Activated CD8-positive, alpha-beta T cell treated with anti-CD3 and anti-CD28 coated beads for 36 hours (primary cell): ENCODE data around the gene ABHD10. TPM values are rescaled to one million over a fixed set of nuclear protein-coding genes. Genes with fewer than 3 reads are reported as not detected.
"Not testable (repeated sequence)": the region's sequence is repeated elsewhere in the genome, so short reads cannot be mapped to it uniquely, and the experiment has no call there.

ENCODE experiments used
- ATAC-seq: fragments of 200-7000 bp; cut with Tn5 transposase; one replicate; pipeline ENCODE4 v1.10.0; 2021; ENCODE audit warnings: mild to moderate bottlenecking, moderate library complexity
- CTCF ChIA-PET: fragments of 350-600 bp; sonication (Branson Sonifier 250); formaldehyde crosslinking; loops from one replicate; lab custom pipeline; 2021; ENCODE audit warnings: antibody characterized with exemption; lab: Charles Lee
- POLR2A ChIA-PET: fragments of 350-600 bp; sonication (Branson Sonifier 250); formaldehyde crosslinking; loops from one replicate; lab custom pipeline; 2021; ENCODE audit warnings: antibody characterized with exemption; lab: Charles Lee
- DNase-seq: peaks from one replicate; pipeline ENCODE4 v3.0.0-alpha.2; 2020
- H3K27ac Mint-ChIP-seq: one replicate; pipeline ENCODE4 v1.8.0; 2021; ENCODE audit warnings: mild to moderate bottlenecking, mixed read lengths
- H3K27me3 Mint-ChIP-seq: one replicate; pipeline ENCODE4 v1.8.0; 2021; ENCODE audit warnings: mixed read lengths
- H3K36me3 Mint-ChIP-seq: one replicate; pipeline ENCODE4 v1.8.0; 2021; ENCODE audit warnings: low read depth, mixed read lengths
- H3K4me1 Mint-ChIP-seq: one replicate; pipeline ENCODE4 v1.8.0; 2021; ENCODE audit warnings: low read depth, mixed read lengths
- H3K4me3 Mint-ChIP-seq: one replicate; pipeline ENCODE4 v1.8.0; 2021; ENCODE audit warnings: mild to moderate bottlenecking, moderate library complexity, mixed read lengths
- H3K9me3 Mint-ChIP-seq: one replicate; pipeline ENCODE4 v1.8.0; 2021; ENCODE audit warnings: mixed read lengths
- CTCF ChIP-seq: fragments of 200-600 bp; IDR thresholded peaks from one replicate; pipeline ENCODE4 v1.8.0; 2022; ENCODE audit warnings: antibody characterized with exemption, mild to moderate bottlenecking
- intact Hi-C: fragments of 100-400 bp; cut with micrococcal nuclease; formaldehyde crosslinking; loops from one replicate; pipeline ENCODE4 v1.10.0; 2022
- total RNA-seq, 2 experiments: library from RNA; stranded (reverse); gene quantifications; one replicate each; pipeline ENCODE4 v1.2.3, GENCODE V29; 2021

The ABHD10 gene
- total RNA-seq, 2 experiments from 2014 or later: 59.4 to 66.5 TPM

- Mint-ChIP-seq H3K4me3 (no peak overlapping the region), H3K9me3 (no peaks in the 10 kb centered on the region), H3K4me1 (no peaks in the 10 kb centered on the region), H3K36me3 (no peaks in the 10 kb centered on the region), H3K27me3 (no peaks in the 10 kb centered on the region), H3K27ac (no peak overlapping the region)
- no peak for DNase-seq
- intact Hi-C loops: no loop called here
- no peak for ATAC-seq
- POLR2A ChIA-PET: no interaction called here
- CTCF ChIA-PET: interaction anchor here (0.8 to 2.4 kb wide), 6 partner anchors 10 to 314 kb away, joined by 3 to 6 read pairs (median 4); no protein-coding TSS in a partner anchor
- no peak for TF ChIP-seq CTCF
These were observed 52.1 kb downstream of the ABHD10 start for GRCh38 chr3:112030901-112031300.

GRCh38 chr3:112032098-112032731 is 53.4 kb downstream of the ABHD10 start:
- ChIA-PET POLR2A (no interaction called here), CTCF (interaction anchor here (1.5 to 4.5 kb wide), 5 partner anchors 9 to 316 kb away, joined by 4 to 26 read pairs (median 6); no protein-coding TSS in a partner anchor)
- no peaks in the 10 kb centered on the region for H3K9me3 Mint-ChIP-seq

GRCh38 chr3:112034436-112034835 is 55.6 kb downstream of the ABHD10 start, which contains the start of gene TMPRSS7:
TMPRSS7 (plus strand) TSS chr3:112034736; CDS start chr3:112034846, 110 bp downstream.
- ChIA-PET CTCF (interaction anchor here (1.9 to 4.5 kb wide), 2 partner anchors 10 to 21 kb away, joined by 5 to 26 read pairs; no protein-coding TSS in a partner anchor), POLR2A (no interaction called here)
- no peak for TF ChIP-seq CTCF
- DNase-seq (no peak), ATAC-seq (no peak)
- intact Hi-C loops: no loop called here
- H3K27me3 Mint-ChIP-seq: no peaks in the 10 kb centered on the region
- H3K9me3 Mint-ChIP-seq: peaks cover 3% of the 10 kb centered on the region
- no peaks in the 10 kb centered on the region for H3K4me1 Mint-ChIP-seq
- H3K27ac Mint-ChIP-seq: no peak within 1 kb of the TSS
- no peak within 1 kb of the TSS for H3K4me3 Mint-ChIP-seq
- H3K36me3 Mint-ChIP-seq: no peaks in the 10 kb centered on the region

More at GRCh38 chr3:112032098-112032731, 53.4 kb downstream of the ABHD10 start:
- Mint-ChIP-seq H3K27me3 (no peaks in the 10 kb centered on the region), H3K36me3 (no peaks in the 10 kb centered on the region), H3K27ac (no peak overlapping the region), H3K4me1 (no peaks in the 10 kb centered on the region), H3K4me3 (no peak overlapping the region)
- DNase-seq (no peak), ATAC-seq (no peak)
- intact Hi-C loops: no loop called here
- TF ChIP-seq CTCF: no peak

- Mint-ChIP-seq H3K27me3 (no peaks in the 10 kb centered on the region), H3K4me3 (no peak overlapping the region), H3K9me3 (peaks cover 3% of the 10 kb centered on the region), H3K4me1 (no peaks in the 10 kb centered on the region), H3K36me3 (no peaks in the 10 kb centered on the region), H3K27ac (no peak overlapping the region)
- no peak for DNase-seq
- intact Hi-C loops: no loop called here
- no peak for TF ChIP-seq CTCF
- CTCF ChIA-PET: interaction anchor here (1.0 to 4.5 kb wide), 3 partner anchors 9 to 75 kb away, joined by 3 to 26 read pairs (median 5); no protein-coding TSS in a partner anchor
- ATAC-seq: no peak
- POLR2A ChIA-PET: no interaction called here
These were observed 56.4 kb downstream of the ABHD10 start for GRCh38 chr3:112035241-112035640.

- H3K4me1 Mint-ChIP-seq, H3K36me3 Mint-ChIP-seq, POLR2A ChIA-PET, H3K9me3 Mint-ChIP-seq, DNase-seq, H3K27me3 Mint-ChIP-seq, ATAC-seq, CTCF ChIA-PET, H3K4me3 Mint-ChIP-seq, intact Hi-C loops, H3K27ac Mint-ChIP-seq: not testable (repeated sequence)
These were observed 58.4 kb downstream of the ABHD10 start for GRCh38 chr3:112037194-112037593.
